ENCODE measurements around the gene ADGRF3. TPM values are rescaled to one million over a fixed set of nuclear protein-coding genes. Genes with fewer than 3 reads are reported as not detected.
A peak's percentile ranks its signal among the peaks of the same experiment; 100 is the strongest.

The ADGRF3 gene
- total and polyA plus RNA-seq, 9 of the 15 experiments (the other 6 are each of a cell fraction or from before 2014, with no cell fraction given), result 0.04 to 0.54 (median 0.16) TPM; not detected in 2

DNA sequence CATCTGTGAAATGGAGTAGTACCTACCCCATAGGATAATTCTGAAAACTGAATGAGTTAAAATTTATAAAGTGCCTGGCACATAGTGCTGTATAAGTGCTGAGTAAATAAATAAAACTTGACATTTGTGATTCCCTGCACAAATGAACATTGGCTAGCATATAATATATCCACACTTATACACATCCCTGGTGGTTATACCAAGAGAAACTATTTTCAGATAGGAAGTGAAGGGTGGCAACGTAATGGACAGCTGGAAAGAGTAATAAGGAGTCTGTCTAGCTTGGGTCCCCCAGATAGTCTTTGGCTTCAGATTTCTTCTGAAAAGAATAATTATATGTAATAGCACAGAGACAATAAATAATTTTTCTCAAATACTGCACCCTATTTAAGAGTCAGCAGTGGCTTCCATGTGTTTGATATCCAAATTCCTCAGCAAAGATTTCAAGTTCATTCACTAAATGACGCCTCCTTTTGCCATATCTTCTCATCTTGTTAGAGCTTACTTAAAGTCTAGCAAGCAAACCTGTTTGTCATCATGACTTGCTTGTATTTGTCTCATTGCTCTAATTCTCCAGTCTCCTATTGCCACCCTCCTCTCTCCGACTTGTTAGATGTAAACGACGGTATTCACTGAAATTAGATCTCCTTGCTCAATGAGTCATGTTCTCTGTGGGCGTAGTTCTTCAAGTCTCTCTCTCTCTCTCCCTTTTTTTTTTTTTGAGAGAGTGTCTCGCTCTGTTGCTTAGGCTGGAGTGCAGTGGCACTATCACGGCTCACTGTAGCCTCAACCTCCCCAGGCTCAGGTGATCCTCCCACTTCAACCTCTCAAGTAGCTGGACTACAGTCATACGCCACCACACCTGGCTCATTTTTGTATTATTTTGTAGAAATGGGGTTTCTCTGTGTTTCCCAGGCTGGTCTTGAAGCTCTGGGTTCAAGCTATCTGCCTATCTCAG, 8.7 kb upstream of the ADGRF3 start (continued):
- TF ChIP-seq NBN (IDR thresholded peaks at IDR 0.05; ENCODE audit: low read depth) (peak; percentile 95), EP400 (IDR thresholded peaks at IDR 0.05) (peak; percentile 71), PPARD (CRISPR knock-in tag; IDR thresholded peaks at IDR 0.05) (no peak), TEAD4 (IDR thresholded peaks at IDR 0.05; ENCODE audit: low read length) (peak; percentile 67), TEAD4 (CRISPR knock-in tag; IDR thresholded peaks at IDR 0.05; ENCODE audit: borderline replicate concordance) (no peak), SIN3B (IDR thresholded peaks at IDR 0.05; ENCODE audit: low read depth) (peak; percentile 18; the same call in 1 of the 2 replicates), FOXK1 (CRISPR knock-in tag; IDR thresholded peaks at IDR 0.05; ENCODE audit: borderline replicate concordance) (no peak), CTBP1 (IDR thresholded peaks at IDR 0.05; ENCODE audit: borderline replicate concordance) (peak; percentile 74), BCOR (IDR thresholded peaks at IDR 0.05) (peak; percentile 39; the same call in 1 of the 2 replicates), EP300 (IDR thresholded peaks at IDR 0.05; ENCODE audit: low read length) (peak; percentile 76), SP1 (CRISPR knock-in tag; IDR thresholded peaks at IDR 0.05) (peak; percentile 82), SP2 (IDR thresholded peaks at IDR 0.05; ENCODE audit: extremely low read depth, low read depth, low read length, poor library complexity, severe bottlenecking) (no peak), ZNF212 (CRISPR knock-in tag; IDR thresholded peaks at IDR 0.05) (no peak), GTF2E2 (tag; IDR thresholded peaks at IDR 0.05) (0 out of 2 replicates have a peak, but pooled peaks have one; percentile 16), FOSL1 (tag; conservative IDR thresholded peaks at IDR 0.05) (peak; percentile 98), BACH1 (tag; IDR thresholded peaks at IDR 0.05) (peak; percentile 43; the same call in 1 of the 2 replicates), MTA1 (IDR thresholded peaks at IDR 0.05; ENCODE audit: borderline replicate concordance) (peak; percentile 88), BHLHE40 (IDR thresholded peaks at IDR 0.05; ENCODE audit: low read length) (no peak)
- TF ChIP-seq, protein P1, sequence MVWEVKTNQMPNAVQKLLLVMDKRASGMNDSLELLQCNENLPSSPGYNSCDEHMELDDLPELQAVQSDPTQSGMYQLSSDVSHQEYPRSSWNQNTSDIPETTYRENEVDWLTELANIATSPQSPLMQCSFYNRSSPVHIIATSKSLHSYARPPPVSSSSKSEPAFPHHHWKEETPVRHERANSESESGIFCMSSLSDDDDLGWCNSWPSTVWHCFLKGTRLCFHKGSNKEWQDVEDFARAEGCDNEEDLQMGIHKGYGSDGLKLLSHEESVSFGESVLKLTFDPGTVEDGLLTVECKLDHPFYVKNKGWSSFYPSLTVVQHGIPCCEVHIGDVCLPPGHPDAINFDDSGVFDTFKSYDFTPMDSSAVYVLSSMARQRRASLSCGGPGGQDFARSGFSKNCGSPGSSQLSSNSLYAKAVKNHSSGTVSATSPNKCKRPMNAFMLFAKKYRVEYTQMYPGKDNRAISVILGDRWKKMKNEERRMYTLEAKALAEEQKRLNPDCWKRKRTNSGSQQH (CRISPR knock-in tag; IDR thresholded peaks at IDR 0.05), result no peak
- TF ChIP-seq, protein P2, sequence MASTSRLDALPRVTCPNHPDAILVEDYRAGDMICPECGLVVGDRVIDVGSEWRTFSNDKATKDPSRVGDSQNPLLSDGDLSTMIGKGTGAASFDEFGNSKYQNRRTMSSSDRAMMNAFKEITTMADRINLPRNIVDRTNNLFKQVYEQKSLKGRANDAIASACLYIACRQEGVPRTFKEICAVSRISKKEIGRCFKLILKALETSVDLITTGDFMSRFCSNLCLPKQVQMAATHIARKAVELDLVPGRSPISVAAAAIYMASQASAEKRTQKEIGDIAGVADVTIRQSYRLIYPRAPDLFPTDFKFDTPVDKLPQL (IDR thresholded peaks at IDR 0.05; ENCODE audit: extremely low read depth, insufficient read length), result no peak
- TF ChIP-seq, protein P3, sequence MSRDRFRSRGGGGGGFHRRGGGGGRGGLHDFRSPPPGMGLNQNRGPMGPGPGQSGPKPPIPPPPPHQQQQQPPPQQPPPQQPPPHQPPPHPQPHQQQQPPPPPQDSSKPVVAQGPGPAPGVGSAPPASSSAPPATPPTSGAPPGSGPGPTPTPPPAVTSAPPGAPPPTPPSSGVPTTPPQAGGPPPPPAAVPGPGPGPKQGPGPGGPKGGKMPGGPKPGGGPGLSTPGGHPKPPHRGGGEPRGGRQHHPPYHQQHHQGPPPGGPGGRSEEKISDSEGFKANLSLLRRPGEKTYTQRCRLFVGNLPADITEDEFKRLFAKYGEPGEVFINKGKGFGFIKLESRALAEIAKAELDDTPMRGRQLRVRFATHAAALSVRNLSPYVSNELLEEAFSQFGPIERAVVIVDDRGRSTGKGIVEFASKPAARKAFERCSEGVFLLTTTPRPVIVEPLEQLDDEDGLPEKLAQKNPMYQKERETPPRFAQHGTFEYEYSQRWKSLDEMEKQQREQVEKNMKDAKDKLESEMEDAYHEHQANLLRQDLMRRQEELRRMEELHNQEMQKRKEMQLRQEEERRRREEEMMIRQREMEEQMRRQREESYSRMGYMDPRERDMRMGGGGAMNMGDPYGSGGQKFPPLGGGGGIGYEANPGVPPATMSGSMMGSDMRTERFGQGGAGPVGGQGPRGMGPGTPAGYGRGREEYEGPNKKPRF (IDR thresholded peaks at IDR 0.05; ENCODE audit: low read depth, low read length), result no peak
- TF ChIP-seq, protein P4, sequence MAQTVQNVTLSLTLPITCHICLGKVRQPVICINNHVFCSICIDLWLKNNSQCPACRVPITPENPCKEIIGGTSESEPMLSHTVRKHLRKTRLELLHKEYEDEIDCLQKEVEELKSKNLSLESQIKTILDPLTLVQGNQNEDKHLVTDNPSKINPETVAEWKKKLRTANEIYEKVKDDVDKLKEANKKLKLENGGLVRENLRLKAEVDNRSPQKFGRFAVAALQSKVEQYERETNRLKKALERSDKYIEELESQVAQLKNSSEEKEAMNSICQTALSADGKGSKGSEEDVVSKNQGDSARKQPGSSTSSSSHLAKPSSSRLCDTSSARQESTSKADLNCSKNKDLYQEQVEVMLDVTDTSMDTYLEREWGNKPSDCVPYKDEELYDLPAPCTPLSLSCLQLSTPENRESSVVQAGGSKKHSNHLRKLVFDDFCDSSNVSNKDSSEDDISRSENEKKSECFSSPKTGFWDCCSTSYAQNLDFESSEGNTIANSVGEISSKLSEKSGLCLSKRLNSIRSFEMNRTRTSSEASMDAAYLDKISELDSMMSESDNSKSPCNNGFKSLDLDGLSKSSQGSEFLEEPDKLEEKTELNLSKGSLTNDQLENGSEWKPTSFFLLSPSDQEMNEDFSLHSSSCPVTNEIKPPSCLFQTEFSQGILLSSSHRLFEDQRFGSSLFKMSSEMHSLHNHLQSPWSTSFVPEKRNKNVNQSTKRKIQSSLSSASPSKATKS (CRISPR knock-in tag; IDR thresholded peaks at IDR 0.05), result no peak
